NCI-H2227 (cell line): ENCODE measurements around the gene KATNAL2.
"Not testable (repeated sequence)": the region's sequence is repeated elsewhere in the genome, so short reads cannot be mapped to it uniquely, and the experiment has no call there.

ENCODE experiments used
- DNase-seq: peaks from one replicate; lab custom pipeline; 2025; ENCODE audit not compliant: unreplicated experiment; lab: John Stamatoyannopoulos, UW

The KATNAL2 gene

DNA sequence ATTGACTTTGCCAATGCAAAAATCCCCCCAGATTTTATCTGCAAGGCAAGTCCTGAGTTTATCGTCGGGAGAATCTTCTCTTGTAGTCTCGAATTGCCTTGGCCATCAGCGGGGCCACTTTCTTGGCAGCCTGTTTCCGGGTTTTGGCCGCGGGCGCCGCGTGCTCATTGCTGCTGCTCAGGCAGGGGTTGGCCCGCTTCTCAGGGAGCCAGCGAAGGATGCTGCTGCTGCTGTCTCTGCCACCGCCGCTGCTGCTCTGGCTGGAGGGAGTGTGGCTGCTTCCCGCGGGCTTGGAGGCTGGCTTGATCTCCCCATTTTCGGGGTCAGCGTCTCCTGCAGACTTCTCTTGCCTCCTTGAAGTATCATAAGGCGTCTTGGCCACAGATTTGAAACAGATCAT is 115.5 kb downstream of the KATNAL2 start:
- no peak for DNase-seq

- not testable (repeated sequence) for DNase-seq
These were observed 117.2 kb downstream of the KATNAL2 start for GRCh38 chr18:47034591-47034990.

GRCh38 chr18:47035156-47035671 is 117.8 kb downstream of the KATNAL2 start, which contains the start of gene ELOA2:
TSS of gene ELOA2 (minus strand) at chr18:47035621. CDS start at chr18:47035264, 357 bp downstream.
- no peak for DNase-seq

- peak; percentile 5 for DNase-seq
These were observed 119.0 kb downstream of the KATNAL2 start for GRCh38 chr18:47036298-47036874.

DNA sequence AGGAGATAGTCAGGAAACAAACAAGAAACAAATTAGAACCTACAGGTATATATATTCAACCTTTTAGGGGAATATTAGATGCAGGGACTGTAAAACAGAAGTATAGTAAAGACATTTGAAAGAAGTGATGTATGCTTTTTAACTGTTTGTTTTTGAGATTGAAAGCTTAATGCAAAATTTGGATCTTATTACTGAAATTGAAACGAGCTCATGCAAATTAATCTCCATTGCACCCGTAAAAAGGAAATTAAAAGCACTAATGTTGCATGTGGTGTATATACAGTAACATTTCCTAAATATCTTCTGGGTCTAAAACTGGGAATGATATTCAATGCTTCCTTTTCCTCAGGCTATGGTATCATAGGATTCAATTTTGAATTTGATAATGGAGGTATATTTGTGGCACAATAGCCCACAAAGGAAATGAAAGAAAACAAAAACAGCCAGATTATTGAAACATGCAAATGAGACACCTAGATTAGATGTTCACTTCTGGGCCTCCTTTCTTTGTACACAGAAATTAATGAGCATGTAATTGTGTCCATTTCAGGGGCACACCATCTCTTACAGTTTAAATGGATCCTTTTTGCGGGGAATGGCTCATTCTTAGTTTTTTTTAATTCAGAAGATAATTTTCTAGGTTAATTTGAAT is 119.7 kb downstream of the KATNAL2 start:
- DNase-seq: no peak

- DNase-seq: no peak
These were observed 123.6 kb downstream of the KATNAL2 start for GRCh38 chr18:47040982-47041381.

GRCh38 chr18:47050468-47050867 is 133.1 kb downstream of the KATNAL2 start:
- peak; percentile 64 for DNase-seq

- DNase-seq: no peak
These were observed 137.0 kb downstream of the KATNAL2 start for GRCh38 chr18:47054369-47054768.

DNA sequence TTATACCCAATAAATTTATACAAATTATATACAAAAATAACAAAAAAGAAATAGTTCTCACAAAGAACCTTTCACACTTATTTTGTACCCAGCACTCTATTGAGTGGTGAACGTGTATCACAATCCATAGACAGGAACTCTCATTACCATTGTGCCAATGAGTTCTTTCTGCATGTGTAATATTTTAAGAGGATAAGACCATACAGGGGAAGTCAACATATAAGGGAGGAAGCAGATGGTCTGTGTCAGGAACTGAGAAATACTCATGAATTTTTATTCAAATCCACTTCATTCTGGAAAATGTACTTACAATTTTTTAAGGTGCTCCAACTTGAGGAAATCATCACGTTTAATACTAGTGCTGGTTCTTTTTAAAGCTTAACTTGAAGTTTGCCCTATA is 145.1 kb downstream of the KATNAL2 start:
- DNase-seq: no peak

DNA sequence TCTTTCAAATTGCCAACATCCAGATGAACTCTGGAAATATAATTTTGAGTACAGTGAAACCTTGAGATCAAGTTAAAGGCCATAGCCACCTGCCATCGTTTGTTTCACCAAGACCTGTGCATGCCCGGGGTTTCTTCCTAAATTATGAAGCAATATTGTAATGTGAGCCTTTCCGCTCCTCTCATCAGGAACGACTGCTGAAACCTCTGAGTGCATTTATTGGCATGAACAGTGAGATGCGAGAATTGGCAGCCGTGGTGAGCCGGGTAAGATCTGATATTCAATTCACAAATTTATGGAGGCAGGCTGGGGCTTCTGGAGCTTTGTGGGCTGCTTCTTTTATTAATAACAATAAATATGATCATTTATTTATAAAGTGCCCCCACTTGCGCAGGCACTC is 145.7 kb downstream of the KATNAL2 start:
- DNase-seq: no peak

GRCh38 chr18:47067648-47068047 is 150.2 kb downstream of the KATNAL2 start:
- no peak for DNase-seq

DNA sequence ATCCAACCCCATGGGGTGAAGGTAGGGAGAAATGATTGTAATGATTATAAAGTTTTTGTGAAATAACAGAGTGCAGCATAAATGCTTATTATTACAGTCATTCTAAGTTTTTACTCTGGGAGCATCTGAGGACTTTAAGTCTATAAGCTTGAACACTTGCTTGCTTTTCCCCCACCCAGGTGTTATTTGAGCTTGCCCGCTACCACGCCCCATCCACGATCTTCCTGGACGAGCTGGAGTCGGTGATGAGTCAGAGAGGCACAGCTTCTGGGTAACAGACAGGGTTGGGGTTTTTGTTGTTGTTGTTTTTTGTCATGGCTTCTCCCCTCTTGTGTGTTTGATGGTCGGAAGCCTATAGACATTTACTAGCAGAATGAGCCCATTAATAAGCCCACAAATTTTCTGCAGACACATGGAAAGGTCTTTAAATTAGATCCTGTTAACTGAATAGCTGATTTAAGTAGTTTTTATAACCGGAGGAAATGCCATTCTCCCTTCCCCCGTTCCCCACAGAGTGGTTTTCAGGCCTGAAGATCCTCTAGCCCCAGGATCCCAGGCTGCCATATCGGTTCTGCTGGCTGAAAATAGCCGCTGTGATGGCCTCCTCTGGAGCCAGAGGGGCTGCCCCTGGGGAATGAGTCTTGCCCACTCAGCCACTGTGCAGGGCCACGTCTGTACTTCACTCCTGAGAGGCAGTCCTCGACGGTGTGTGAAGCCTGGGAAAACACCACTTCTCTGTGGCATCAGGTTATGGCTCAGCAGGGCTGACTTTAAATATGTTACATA is 157.9 kb downstream of the KATNAL2 start:
- peak; percentile 74 for DNase-seq

GRCh38 chr18:47077111-47077510 is 159.7 kb downstream of the KATNAL2 start:
- no peak for DNase-seq

GRCh38 chr18:47080872-47081271 is 163.5 kb downstream of the KATNAL2 start:
- DNase-seq: no peak

GRCh38 chr18:47081578-47081977 is 164.2 kb downstream of the KATNAL2 start:
- no peak for DNase-seq

GRCh38 chr18:47087676-47088075 is 170.3 kb downstream of the KATNAL2 start:
- no peak for DNase-seq

DNA sequence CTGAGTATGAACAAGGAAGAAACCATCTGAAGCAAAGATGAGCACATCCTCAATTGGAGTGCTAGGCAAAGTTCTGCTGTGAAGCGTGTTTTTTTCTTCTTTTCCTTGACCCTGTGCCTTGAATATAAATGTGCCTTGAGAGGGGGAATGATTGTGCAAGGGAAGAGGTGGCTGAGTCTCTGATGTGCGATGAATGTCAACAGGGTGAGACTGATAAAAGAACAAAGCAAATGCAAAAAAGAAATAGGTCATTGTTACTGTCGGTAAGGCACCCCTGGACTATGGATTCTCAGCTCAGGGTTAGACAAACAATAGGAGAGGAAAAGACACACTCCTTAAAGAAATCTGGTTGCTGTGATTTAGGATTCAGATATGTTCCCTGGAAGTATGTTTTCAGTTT is 178.4 kb downstream of the KATNAL2 start:
- DNase-seq: no peak

DNA sequence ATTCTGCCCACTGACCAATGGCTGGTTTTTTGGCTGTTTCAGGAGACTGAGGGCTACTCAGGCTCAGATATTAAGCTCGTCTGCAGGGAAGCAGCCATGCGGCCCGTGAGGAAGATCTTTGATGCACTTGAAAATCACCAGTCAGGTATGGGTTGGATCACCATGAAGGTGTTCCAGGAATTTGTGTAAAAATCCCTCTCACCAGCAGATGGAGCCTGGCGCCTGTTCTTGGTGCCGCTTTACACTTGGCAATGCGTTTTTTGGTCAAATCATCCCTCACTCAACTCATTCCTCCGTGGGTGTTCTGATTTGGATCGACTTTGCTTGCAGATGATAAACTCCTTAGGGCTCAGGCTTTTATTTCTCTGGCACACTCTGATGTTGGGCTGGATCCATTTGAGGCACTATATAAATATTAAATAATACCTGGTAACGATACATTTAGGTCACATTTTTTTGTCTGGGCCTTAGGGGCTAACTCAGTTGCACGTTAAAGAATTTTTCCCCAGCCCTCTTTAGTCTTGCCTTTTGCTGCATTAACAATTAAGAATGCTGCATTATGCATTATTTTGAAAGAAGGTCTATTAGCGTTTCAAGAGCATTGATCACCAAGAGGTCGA is 182.9 kb downstream of the KATNAL2 start:
- DNase-seq: peak; percentile 82

DNA sequence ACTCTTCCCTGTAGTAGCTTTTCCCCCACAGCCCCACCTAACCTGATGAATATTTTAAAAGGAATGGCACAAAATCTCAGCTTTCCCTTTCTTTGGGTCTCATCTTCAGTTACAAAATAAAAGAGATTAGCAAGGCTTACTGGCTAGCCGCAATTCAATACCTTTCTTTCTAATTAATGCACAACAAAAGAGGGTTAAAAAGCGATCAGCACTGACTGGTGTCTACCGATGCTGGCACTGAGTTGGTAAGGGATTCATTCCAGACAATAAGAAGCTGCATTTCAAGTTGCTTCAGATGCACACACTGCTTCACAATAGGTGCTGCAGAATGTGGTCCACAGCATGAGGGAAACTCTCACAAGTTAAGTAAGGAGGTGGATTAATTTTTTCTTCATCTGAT is 191.0 kb downstream of the KATNAL2 start:
- DNase-seq: no peak

DNA sequence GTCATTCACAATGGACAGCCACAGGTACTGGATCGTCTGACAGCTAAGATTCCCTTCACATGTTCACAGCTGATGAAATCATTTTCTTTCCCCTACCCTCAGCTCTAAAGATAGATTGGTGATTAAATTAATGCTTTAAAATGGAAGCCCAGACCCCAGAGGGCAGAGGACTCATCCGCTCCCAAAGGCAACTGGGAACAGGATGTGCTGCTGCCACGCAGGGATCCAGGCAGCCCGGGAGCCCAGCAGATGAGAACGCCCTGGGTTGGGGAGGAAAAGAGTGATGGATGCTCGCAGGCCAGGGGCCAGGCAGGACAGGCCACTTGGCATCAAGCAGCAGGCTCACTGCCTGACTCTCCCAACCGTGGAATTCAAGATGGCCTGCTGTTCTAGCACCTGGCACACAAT is 191.6 kb downstream of the KATNAL2 start:
- no peak for DNase-seq

DNA sequence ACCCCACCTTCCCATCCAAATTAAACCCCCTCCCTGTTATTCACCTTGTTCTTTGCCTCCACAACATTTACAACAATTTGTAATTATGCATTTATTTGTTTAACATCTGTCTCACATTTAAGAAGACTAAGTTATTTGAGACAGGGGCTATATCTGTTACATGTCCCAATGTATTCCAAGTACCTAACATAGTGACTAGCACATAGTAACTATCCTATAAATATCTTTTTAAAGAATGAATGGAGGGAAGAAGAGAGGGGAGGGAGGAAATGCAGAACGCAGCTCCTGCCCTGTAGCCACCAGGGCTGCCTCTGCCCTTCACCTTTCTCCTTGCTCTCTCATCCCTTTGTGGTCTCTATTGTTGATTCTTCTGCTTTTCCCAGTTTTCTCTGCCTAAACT is 192.3 kb downstream of the KATNAL2 start:
- DNase-seq: no peak
